H7 (cell line): ENCODE measurements around the gene PPP1R26. TPM values are rescaled to one million over a fixed set of nuclear protein-coding genes. Genes with fewer than 3 reads are reported as not detected.

Source experiments
- DNase-seq: peaks from one replicate; pipeline ENCODE4 v3.0.0; 2012
- H3K27me3 ChIP-seq: 2 replicates; pipeline ENCODE4 v1.6.0; 2011; ENCODE audit warnings: mild to moderate bottlenecking, low read length; ENCODE audit not compliant: control insufficient read depth, insufficient read depth
- H3K36me3 ChIP-seq: replicated peaks from 2 replicates; pipeline ENCODE4 v1.5.1; 2011; ENCODE audit warnings: low read length; ENCODE audit not compliant: control insufficient read depth, insufficient read depth
- H3K4me3 ChIP-seq: 2 replicates; pipeline ENCODE4 v1.5.1; 2011; ENCODE audit warnings: low read depth, mild to moderate bottlenecking, control low read depth, low read length, moderate library complexity; ENCODE audit not compliant: insufficient read depth
- total RNA-seq: library from RNA; depleted of rRNA; stranded (reverse); fragments of >200 nt; shearing (Covaris generic); gene quantifications from 2 replicates; pipeline ENCODE4 v1.2.3, GENCODE V29; 2014

Gene PPP1R26
- total RNA-seq, 1 experiment from 2014 or later: 40.8 TPM

DNA sequence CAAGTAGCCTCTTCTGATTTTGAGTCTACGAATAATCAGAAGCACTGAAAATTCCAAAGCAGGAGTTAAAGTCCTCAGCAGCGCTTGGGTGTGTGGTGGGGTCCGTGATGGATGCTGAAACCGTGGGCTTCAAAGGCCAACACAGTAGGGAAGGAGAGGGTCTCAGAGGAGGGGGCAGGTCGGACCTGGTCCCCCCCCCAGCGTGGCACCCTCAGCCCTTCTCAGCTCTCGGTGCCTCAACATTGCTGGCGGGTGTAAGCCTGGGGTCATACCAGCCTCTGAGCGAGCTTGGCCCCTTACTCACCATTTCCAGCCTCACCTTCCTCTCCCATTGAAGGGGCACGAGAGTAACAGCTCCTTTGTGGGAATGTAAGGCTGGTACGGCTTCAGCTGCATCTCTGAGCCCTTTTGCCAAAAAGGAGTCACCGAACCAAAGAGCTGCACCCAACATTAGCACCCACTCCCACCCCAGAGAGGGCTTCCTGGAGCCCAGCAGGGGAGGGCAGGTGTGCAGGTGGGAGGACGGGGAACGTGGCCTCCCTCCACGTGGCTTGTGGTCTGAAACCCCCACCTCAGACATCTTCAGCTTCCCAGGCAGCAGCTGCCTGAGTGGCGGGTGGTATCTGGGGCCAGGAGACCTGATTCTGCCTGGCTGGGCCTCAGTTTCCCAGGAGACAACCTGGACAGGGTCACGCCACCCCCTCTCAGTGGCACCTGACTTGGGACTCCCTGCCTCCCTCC is 34.9 kb downstream of the PPP1R26 start:
- Histone ChIP-seq H3K4me3 (no peak overlapping the region), H3K36me3 (no peaks in the 10 kb centered on the region), H3K27me3 (no peaks in the 10 kb centered on the region)
- DNase-seq: no peak

DNA sequence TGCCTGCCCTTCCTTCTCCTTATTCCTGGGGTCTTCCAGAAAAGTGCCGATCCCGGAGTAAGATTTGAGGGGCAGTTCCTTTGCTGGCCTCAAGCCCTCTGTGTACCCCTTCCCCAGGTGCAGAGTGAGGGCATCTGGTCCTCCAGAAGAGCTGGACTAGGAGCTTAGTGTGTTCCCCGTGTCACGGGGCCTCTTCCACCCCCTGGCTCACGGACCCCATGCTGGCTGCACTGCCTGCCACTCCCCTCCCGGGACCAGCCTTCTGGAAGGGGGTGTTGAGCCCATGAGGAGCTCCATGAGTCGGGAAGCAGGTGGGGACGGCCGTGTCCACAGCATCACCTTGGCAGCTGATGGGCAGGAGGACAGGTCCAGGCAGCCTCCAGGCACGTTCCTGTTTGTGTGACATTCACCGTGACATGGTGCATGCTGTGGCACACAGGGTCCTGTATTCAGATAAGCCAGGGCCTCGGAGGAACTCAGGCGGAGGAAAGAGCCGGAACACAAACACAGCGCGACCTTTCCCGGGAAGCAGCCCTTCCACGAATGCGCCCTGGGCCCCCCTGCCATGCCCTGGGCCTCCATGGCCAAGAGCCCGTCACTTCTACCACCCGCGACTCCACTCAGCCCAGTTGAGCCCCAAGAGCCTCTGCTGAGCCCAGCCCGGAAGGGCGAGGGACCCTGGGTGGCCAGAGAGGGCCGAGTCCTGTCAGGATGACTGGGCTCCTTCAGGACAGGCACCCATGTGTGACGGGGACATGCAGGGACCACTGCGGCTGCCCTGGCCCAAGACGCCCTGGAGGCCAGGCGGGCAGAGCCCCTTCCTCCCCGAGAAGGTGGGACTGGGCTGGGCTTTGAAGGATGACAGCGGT is 35.7 kb downstream of the PPP1R26 start:
- H3K36me3 ChIP-seq: no peaks in the 10 kb centered on the region
- peak; percentile 43 for DNase-seq
- no peaks in the 10 kb centered on the region for H3K27me3 ChIP-seq
- H3K4me3 ChIP-seq: no peak overlapping the region

GRCh38 chr9:135516132-135516860 is 36.7 kb downstream of the PPP1R26 start:
- no peak for DNase-seq
- Histone ChIP-seq H3K36me3 (no peaks in the 10 kb centered on the region), H3K4me3 (no peak overlapping the region), H3K27me3 (no peaks in the 10 kb centered on the region)

DNA sequence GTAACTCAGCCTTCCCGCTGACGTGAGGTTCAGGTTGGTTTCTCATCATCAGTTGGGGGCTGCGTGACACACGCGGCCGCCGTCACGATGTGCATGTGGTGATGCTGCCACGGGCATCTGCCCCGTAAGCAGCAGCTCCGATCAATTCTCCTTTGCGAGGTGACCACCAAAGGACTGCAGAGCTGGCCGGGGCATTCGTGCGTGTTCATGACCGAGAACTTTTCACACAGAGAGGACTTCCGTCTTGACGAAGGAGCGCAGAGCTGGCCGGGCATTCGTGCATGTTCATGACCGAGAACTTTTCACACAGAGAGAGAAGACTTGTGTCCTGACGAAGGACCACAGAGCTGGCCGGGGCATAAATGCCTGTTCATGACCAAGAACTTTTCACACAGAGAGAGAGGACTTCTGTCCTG is 37.8 kb downstream of the PPP1R26 start:
- H3K36me3 ChIP-seq: no peaks in the 10 kb centered on the region
- DNase-seq: no peak
- H3K27me3 ChIP-seq: no peaks in the 10 kb centered on the region
- H3K4me3 ChIP-seq: no peak overlapping the region

DNA sequence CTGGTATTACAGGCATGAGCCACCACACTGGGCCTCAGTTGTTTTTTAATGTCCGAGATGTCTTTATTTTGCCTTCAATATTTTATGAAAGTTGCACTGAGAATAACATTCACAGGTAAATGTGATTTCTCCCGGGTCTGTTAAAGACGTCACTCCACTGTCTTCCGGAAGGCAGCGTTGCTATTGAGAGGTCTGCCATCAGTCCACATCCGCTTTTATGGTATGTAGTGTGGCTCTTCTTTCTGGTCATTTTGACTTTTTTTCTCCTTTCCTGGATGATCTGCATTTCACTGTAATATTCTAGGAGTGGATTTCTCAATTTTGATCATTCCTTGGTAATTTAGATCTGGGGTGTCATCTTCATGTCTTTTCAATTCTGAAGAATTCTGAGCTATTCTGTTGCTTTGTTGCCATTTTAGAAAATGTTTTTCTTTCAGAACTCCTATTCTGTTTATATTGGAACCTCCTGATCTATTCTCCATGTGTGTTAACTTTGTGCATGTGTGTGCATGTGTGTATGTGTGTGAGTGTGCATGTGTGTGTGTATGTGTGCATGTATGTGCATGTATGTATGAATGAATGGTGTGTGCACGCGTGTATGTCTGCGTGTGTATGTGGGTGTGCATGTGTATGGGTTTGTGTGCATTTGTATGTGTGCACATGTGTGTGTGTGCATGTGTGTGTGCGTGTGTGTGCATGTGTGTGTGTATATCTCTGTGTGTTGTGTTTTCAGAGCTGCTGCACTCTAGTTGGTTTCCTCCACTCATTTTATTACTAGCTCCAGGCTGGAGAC is 39.8 kb downstream of the PPP1R26 start:
- H3K36me3 ChIP-seq: no peaks in the 10 kb centered on the region
- DNase-seq: no peak
- no peaks in the 10 kb centered on the region for H3K27me3 ChIP-seq
- no peak overlapping the region for H3K4me3 ChIP-seq

GRCh38 chr9:135520916-135521607 is 41.5 kb downstream of the PPP1R26 start, which contains the start of gene LCN1:
LCN1 (plus strand) TSS chr9:135521440; CDS start chr9:135521498, 58 bp downstream.
- DNase-seq: no peak
- Histone ChIP-seq H3K4me3 (no peak within 1 kb of the TSS), H3K36me3 (no peaks in the 10 kb centered on the region), H3K27me3 (no peaks in the 10 kb centered on the region)

DNA sequence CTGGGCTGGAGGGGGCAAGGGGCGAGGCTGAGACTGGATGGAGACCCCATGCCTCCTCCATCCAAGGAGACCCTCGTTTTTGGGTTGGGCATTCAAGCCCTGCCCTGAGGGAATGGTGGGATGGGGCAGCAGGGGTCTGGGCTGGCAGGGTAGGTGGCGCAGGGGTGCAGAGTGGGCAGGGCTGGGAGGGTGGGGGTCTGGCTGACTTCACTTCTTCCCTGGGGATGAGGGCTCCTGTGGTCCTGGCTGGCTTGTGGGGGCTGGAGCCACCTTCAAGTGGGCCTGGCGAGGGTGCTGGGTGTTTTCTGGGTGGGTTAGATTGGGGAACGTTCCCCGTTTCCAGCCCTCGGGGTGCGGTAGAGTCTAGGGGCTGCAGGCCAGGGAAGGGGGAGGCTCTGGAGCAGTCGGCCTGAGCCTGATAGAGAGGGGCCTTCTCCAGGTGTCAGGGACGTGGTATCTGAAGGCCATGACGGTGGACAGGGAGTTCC is 42.1 kb downstream of the PPP1R26 start:
- Histone ChIP-seq H3K36me3 (no peaks in the 10 kb centered on the region), H3K4me3 (no peak overlapping the region), H3K27me3 (no peaks in the 10 kb centered on the region)
- DNase-seq: no peak

DNA sequence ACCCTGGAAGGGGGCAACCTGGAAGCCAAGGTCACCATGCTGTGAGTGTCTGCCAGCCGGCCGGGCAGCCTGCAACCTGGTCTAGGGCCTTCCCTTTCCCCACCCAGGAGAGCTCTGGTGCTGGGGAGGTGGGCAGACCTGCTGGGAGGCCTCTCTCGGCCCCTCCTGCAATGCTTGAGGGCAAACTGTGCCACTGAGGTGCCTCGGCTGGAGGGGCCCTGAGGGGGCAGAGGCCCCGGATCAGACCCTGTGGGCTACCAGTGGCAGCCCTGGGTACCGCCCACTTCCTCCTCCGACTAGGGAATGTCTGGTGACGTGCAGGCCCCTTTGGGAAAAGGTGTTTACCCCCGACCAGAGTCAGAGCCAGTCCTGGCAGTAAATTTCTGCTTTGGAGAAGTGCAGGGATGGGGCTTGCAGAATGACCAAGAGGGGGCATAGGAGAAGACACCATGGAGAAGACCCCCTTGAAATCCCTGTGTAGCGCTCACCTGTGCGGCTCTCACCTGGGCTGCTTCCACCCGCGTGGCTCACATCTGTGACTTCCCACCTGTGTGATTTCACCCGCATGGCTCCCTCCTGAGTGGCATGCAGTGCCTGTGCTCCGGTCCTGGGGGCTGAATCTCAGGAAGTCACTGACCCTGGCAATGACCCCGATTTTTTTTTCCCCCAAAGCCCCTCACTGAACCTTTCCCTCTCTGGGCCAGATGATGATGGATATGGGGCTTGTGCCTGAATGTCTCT is 42.7 kb downstream of the PPP1R26 start:
- Histone ChIP-seq H3K36me3 (no peaks in the 10 kb centered on the region), H3K27me3 (no peaks in the 10 kb centered on the region), H3K4me3 (no peak overlapping the region)
- DNase-seq: no peak

DNA sequence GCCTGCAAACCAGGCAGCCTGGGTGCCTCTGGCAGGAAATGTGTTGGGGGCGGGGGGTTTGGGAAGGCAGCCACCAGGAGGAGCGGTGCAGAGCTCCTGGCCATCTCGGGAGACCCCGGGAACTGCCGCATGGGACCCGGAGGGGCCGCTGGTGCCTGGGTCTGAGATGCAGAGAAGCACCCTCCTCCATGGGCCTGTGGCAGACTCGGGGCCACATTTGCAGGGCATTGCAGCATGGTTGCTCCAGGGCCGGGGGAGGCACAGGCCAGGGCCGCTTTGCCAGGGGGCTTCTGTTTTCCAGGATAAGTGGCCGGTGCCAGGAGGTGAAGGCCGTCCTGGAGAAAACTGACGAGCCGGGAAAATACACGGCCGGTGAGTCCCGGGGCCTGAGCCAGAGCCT is 43.3 kb downstream of the PPP1R26 start:
- no peaks in the 10 kb centered on the region for H3K36me3 ChIP-seq
- no peak overlapping the region for H3K4me3 ChIP-seq
- H3K27me3 ChIP-seq: no peaks in the 10 kb centered on the region
- DNase-seq: peak; percentile 78

- H3K36me3 ChIP-seq: no peaks in the 10 kb centered on the region
- peak; percentile 69 for DNase-seq
- no peak overlapping the region for H3K4me3 ChIP-seq
- H3K27me3 ChIP-seq: no peaks in the 10 kb centered on the region
Measured at GRCh38 chr9:135523521-135524129, 44.0 kb downstream of the PPP1R26 start.

- H3K36me3 ChIP-seq: no peaks in the 10 kb centered on the region
- no peaks in the 10 kb centered on the region for H3K27me3 ChIP-seq
- no peak overlapping the region for H3K4me3 ChIP-seq
- DNase-seq: peak; percentile 29
Measured at GRCh38 chr9:135524130-135524861, 44.7 kb downstream of the PPP1R26 start.
